Smooth muscle cell (in vitro differentiated cells): ENCODE data around the gene DCAF15. TPM values are rescaled to one million over a fixed set of nuclear protein-coding genes. Genes with fewer than 3 reads are reported as not detected.

Source experiments
- DNase-seq: peaks from one replicate; lab custom pipeline; 2025; ENCODE audit not compliant: unreplicated experiment; lab: John Stamatoyannopoulos, UW
- H2AFZ ChIP-seq: fragments of 200-600 bp; sonication (generic); 2 replicates; pipeline ENCODE4 v1.6.0; 2016; ENCODE audit warnings: antibody characterized with exemption, low read depth, mild to moderate bottlenecking
- H3F3A ChIP-seq: fragments of 200-600 bp; sonication (generic); 2 replicates; pipeline ENCODE4 v1.6.0; 2017; ENCODE audit warnings: antibody characterized with exemption, low read depth
- H3K27ac ChIP-seq: fragments of 200-600 bp; sonication (generic); 2 replicates; pipeline ENCODE4 v1.5.1; 2016; ENCODE audit warnings: low read depth, mild to moderate bottlenecking
- H3K27me3 ChIP-seq: fragments of 200-600 bp; sonication (generic); 2 replicates; pipeline ENCODE4 v1.6.1; 2016; ENCODE audit warnings: low read depth, mild to moderate bottlenecking
- H3K36me3 ChIP-seq: fragments of 200-600 bp; sonication (generic); 2 replicates; pipeline ENCODE4 v1.5.1; 2016; ENCODE audit warnings: low read depth
- H3K4me1 ChIP-seq: fragments of 200-600 bp; sonication (generic); 2 replicates; pipeline ENCODE4 v1.5.1; 2016; ENCODE audit warnings: low read depth
- H3K4me2 ChIP-seq: fragments of 200-600 bp; sonication (generic); 2 replicates; pipeline ENCODE4 v1.6.0; 2016; ENCODE audit warnings: mild to moderate bottlenecking
- H3K4me3 ChIP-seq: fragments of 200-600 bp; sonication (generic); 2 replicates; pipeline ENCODE4 v1.5.1; 2016; ENCODE audit warnings: mild to moderate bottlenecking
- H3K79me2 ChIP-seq: fragments of 200-600 bp; sonication (generic); 2 replicates; pipeline ENCODE4 v1.6.0; 2016; ENCODE audit warnings: low read depth, mild to moderate bottlenecking
- H3K9ac ChIP-seq: fragments of 200-600 bp; sonication (generic); 2 replicates; pipeline ENCODE4 v1.6.0; 2016; ENCODE audit warnings: low read depth
- H3K9me3 ChIP-seq: fragments of 200-600 bp; sonication (generic); replicated peaks from 2 replicates; pipeline ENCODE4 v1.5.1; 2016; ENCODE audit warnings: low read depth
- H4K20me1 ChIP-seq: fragments of 200-600 bp; sonication (generic); 2 replicates; pipeline ENCODE4 v1.6.0; 2016; ENCODE audit warnings: low read depth
- WGBS: methylation state at CpG from one replicate; pipeline ENCODE4 v1.1.7; 2016; ENCODE audit warnings: low lambda C conversion rate; 5-methylcytosine and 5-hydroxymethylcytosine counted together
- polyA plus RNA-seq: library from polyadenylated mRNA; unstranded; fragments of >200 nt; fragmentation: Nextera tagmentation; extraction: Ambion mirVana; gene quantifications from 2 replicates; pipeline ENCODE4 v1.2.1, GENCODE V29; 2016
- total RNA-seq: library from RNA; depleted of rRNA; stranded (reverse); fragments of >200 nt; gene quantifications from 2 replicates; pipeline ENCODE4 v1.2.3, GENCODE V29; 2014
- TF ChIP-seq, protein P1 (sequence below): fragments of 200-600 bp; sonication (generic); IDR thresholded peaks from 2 replicates; pipeline ENCODE4 v1.5.1; 2017; ENCODE audit warnings: borderline replicate concordance, mild to moderate bottlenecking, antibody characterized with exemption; ENCODE audit not compliant: insufficient read depth, poor library complexity, severe bottlenecking

DCAF15 gene
- total and polyA plus RNA-seq, 2 experiments from 2014 or later = 12.4 to 27.0 TPM

DNA sequence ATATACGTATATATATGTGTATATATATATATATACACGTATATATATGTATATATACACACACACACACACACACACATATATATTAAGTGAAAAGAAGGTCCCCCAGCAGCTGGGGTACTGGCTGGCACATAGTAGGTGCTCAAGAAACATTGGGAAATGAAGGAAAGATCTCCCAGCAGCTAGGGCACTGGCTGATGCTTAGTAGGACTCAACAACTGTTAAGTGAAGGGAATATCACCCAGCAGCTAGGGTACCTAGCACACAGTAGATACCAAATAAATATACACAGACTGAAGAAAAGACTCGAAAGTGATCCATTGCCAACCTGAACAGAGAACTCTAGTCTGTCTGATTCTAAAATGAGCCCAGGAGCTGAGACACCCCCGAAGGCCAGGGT is 26.3 kb upstream of the DCAF15 start:
- Histone ChIP-seq H3K27ac (no peak overlapping the region), H3F3A (no peaks in the 10 kb centered on the region), H3K27me3 (no peaks in the 10 kb centered on the region), H3K36me3 (no peaks in the 10 kb centered on the region), H4K20me1 (no peaks in the 10 kb centered on the region), H3K9me3 (no peaks in the 10 kb centered on the region), H2AFZ (no peak overlapping the region), H3K9ac (no peak overlapping the region), H3K4me1 (no peaks in the 10 kb centered on the region), H3K4me2 (no peak overlapping the region), H3K4me3 (no peak overlapping the region), H3K79me2 (no peaks in the 10 kb centered on the region)
- DNase-seq = no peak
- 90% methylated on average over 2 of the region's 4 CpGs for WGBS
- TF ChIP-seq, protein P1, sequence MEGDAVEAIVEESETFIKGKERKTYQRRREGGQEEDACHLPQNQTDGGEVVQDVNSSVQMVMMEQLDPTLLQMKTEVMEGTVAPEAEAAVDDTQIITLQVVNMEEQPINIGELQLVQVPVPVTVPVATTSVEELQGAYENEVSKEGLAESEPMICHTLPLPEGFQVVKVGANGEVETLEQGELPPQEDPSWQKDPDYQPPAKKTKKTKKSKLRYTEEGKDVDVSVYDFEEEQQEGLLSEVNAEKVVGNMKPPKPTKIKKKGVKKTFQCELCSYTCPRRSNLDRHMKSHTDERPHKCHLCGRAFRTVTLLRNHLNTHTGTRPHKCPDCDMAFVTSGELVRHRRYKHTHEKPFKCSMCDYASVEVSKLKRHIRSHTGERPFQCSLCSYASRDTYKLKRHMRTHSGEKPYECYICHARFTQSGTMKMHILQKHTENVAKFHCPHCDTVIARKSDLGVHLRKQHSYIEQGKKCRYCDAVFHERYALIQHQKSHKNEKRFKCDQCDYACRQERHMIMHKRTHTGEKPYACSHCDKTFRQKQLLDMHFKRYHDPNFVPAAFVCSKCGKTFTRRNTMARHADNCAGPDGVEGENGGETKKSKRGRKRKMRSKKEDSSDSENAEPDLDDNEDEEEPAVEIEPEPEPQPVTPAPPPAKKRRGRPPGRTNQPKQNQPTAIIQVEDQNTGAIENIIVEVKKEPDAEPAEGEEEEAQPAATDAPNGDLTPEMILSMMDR = no peak

DNA sequence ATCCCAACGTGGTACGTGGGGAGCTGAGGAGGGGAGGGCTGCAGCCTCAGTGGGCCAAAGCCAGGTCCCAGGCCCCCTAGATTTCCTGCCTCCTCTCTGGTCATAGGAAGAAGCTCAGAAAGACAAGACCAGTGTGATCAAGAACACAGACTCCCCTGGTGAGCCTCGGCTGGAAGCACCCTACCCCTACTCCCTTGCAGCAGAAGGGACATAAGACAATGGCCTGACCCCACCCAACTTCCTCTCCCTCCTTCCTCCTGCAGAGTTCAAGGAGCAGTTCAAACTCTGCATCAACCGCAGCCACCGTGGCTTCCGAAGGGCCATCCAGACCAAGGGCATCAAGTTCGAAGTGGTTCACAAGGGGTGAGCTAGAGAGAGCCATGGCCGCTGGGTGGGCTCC is 25.6 kb upstream of the DCAF15 start:
- DNase-seq = no peak
- TF ChIP-seq, protein P1 = no peak
- Histone ChIP-seq H3K4me3 (no peak overlapping the region), H3K36me3 (no peaks in the 10 kb centered on the region), H3K9me3 (no peaks in the 10 kb centered on the region), H3K4me2 (no peak overlapping the region), H2AFZ (no peak overlapping the region), H3K4me1 (no peaks in the 10 kb centered on the region), H3K79me2 (no peaks in the 10 kb centered on the region), H3K27me3 (no peaks in the 10 kb centered on the region), H4K20me1 (no peaks in the 10 kb centered on the region), H3F3A (no peaks in the 10 kb centered on the region), H3K9ac (no peak overlapping the region), H3K27ac (no peak overlapping the region)
- WGBS = 98% methylated on average over 8 of the region's 8 CpGs

DNA sequence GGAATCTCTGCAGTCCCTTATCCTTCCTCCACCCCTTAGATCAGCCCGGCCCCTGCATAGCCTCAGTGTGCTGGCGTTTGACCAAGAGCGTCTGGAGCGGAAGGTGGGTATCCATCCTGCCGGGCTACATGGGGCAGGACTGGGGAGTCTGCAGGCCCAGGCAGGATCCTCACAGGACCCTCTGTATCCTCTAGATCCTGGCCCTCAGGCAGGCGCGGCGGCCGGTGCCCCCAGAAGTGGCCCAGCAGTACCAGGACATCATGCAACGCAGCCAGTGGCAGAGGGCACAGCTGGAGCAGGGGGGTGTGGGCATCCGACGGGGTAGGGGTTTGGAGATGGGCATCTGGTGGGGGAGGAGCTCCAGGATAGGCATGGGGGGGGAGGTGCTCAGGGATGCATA is 23.0 kb upstream of the DCAF15 start:
- H3K4me1 ChIP-seq = no peaks in the 10 kb centered on the region
- WGBS = 96% methylated on average over 9 of the region's 12 CpGs
- H4K20me1 ChIP-seq = no peaks in the 10 kb centered on the region

DNA sequence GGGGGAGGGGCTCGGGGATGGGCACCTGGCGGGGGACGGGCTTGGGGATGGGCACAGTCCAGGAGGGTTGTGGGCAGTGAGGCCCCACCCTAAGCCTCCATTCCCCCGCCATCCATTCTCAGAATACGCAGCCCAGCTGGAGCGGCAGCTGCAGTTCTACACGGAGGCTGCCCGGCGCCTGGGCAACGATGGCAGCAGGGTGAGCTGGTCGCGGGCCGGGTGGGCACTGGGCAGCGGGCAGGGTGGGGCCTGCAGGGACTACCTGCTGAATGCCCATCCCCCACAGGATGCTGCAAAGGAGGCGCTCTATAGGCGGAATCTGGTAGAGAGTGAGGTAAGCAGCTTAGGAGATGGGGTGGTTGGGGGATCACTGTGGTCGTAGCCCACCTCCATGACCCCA is 22.4 kb upstream of the DCAF15 start:
- Histone ChIP-seq H3K4me1 (no peaks in the 10 kb centered on the region), H2AFZ (no peak overlapping the region), H3K79me2 (no peaks in the 10 kb centered on the region), H3K27me3 (no peaks in the 10 kb centered on the region), H3F3A (no peaks in the 10 kb centered on the region), H3K27ac (no peak overlapping the region), H3K36me3 (no peaks in the 10 kb centered on the region), H4K20me1 (no peaks in the 10 kb centered on the region), H3K4me3 (no peak overlapping the region), H3K9ac (no peak overlapping the region), H3K9me3 (no peaks in the 10 kb centered on the region), H3K4me2 (no peak overlapping the region)
- DNase-seq = no peak
- 93% methylated on average over 11 of the region's 17 CpGs for WGBS
- TF ChIP-seq, protein P1 = no peak

More for the DNA sequence above, 23.0 kb upstream of the DCAF15 start:
- no peak for DNase-seq
- Histone ChIP-seq H3K9me3 (no peaks in the 10 kb centered on the region), H3K4me2 (no peak overlapping the region), H3K36me3 (no peaks in the 10 kb centered on the region), H3F3A (no peaks in the 10 kb centered on the region), H3K27me3 (no peaks in the 10 kb centered on the region), H3K27ac (no peak overlapping the region), H3K9ac (no peak overlapping the region), H3K79me2 (no peaks in the 10 kb centered on the region), H3K4me3 (no peak overlapping the region), H2AFZ (no peak overlapping the region)
- TF ChIP-seq, protein P1 = no peak
